Neural progenitor cell (in vitro differentiated cells): ENCODE measurements around the gene HNF4A.

Source experiments
- EZH2 ChIP-seq: fragments of 200-600 bp; sonication (generic); IDR thresholded peaks from 2 replicates; pipeline ENCODE4 v1.6.1; 2017; ENCODE audit warnings: antibody characterized with exemption, mild to moderate bottlenecking, moderate library complexity
- EZH2phosphoT487 ChIP-seq: fragments of 200-600 bp; sonication (generic); IDR thresholded peaks from 2 replicates; pipeline ENCODE4 v1.6.1; 2017; ENCODE audit warnings: antibody characterized with exemption
- TF ChIP-seq, protein P1 (sequence below): fragments of 200-600 bp; sonication (generic); IDR thresholded peaks from 2 replicates; pipeline ENCODE4 v1.5.1; 2017; ENCODE audit warnings: antibody characterized with exemption, mild to moderate bottlenecking

DNA sequence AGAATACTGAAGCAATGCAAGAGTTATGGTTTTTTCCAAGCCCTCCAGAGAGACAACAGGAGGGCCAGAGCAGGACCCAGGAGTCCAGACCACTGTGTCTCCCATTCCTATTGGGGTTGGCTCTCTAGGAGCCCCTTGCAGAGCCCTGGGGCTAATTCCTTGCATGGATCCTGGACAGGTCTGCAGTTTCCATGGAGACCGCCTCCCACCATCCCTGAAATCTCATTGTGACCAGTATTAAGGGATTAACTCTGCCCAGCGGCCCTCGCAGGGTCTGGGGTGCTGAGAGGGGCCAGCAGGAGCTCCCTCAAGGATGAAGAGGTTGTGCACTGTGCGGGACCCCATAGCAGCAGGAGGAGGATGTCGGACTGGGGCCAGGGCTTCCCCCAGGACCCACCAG is 34.8 kb downstream of the HNF4A start:
- TF ChIP-seq, protein P1, sequence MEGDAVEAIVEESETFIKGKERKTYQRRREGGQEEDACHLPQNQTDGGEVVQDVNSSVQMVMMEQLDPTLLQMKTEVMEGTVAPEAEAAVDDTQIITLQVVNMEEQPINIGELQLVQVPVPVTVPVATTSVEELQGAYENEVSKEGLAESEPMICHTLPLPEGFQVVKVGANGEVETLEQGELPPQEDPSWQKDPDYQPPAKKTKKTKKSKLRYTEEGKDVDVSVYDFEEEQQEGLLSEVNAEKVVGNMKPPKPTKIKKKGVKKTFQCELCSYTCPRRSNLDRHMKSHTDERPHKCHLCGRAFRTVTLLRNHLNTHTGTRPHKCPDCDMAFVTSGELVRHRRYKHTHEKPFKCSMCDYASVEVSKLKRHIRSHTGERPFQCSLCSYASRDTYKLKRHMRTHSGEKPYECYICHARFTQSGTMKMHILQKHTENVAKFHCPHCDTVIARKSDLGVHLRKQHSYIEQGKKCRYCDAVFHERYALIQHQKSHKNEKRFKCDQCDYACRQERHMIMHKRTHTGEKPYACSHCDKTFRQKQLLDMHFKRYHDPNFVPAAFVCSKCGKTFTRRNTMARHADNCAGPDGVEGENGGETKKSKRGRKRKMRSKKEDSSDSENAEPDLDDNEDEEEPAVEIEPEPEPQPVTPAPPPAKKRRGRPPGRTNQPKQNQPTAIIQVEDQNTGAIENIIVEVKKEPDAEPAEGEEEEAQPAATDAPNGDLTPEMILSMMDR = no peak
- TF ChIP-seq EZH2 = no peak
- no peak for TF ChIP-seq EZH2phosphoT487
